HL-60/S4 treated with phorbol 12-myristate 13-acetate at 8.2 ng/mL for 4 days and 3 days (cell line): ENCODE measurements around the gene THSD4.
"Not testable (repeated sequence)": the region's sequence is repeated elsewhere in the genome, so short reads cannot be mapped to it uniquely, and the experiment has no call there.

Experiments used
- in situ Hi-C: fragments of 300-500 bp; cut with MboI; formaldehyde crosslinking; loops from 2 replicates; pipeline ENCODE4 v1.15.0; 2022; ENCODE audit warnings: low sequenced_read_pairs

THSD4 gene

DNA sequence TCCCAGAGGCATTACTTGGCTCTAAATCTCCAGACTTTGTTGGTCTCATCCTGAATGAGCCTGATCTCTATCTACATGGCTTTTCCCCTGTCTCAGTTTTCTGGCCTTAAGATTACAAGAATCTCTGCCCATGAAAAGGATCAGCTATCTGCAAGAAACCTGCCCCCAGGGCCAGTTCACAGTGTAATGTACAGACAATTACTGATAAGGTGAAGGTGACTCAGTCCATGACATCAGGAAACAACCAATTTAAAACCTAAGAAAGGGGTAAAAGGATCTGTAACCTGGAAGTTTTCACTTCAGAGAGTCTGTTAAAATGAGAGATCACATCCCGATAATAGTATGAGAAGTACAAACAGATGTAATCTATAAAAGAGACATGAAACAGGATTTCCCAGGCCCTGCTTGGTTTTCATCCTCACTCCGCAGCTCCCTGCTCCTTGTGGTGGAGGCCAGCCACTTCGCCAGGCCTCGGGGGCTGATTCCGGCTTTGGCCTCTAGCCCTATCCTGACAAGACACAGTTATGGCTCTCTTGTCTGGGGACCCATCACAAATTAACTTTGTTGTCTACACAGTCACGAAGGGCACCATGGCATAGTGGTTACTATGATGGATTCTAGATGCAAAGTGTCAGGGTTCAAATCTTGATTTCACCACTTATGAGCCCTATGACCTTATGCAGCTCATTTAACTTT lies 136.9 kb downstream of the THSD4 start:
- in situ Hi-C loops = no loop called here

- in situ Hi-C loops = no loop called here
These were observed 137.4 kb downstream of the THSD4 start for GRCh38 chr15:71252740-71253047.

DNA sequence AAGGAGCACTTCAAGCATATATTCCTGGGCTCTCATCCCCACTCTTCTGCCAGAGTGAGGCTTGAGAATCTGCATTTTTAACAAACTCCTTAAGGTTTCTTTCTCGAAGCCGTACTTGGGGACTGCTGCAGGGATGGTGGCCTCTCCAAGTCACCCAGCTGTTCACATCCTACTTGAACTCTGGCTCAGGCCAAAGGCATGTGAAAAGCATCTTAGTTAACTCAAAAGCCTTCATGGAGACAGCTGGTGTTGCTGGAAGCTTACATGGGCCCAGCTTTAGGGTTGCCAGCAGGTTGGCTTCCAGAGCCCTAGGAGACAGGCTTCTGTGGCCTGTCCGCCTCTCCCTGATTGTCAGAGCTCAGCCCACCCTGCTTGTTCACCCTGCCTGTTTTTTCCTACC lies 139.2 kb downstream of the THSD4 start:
- in situ Hi-C loops = no loop called here

DNA sequence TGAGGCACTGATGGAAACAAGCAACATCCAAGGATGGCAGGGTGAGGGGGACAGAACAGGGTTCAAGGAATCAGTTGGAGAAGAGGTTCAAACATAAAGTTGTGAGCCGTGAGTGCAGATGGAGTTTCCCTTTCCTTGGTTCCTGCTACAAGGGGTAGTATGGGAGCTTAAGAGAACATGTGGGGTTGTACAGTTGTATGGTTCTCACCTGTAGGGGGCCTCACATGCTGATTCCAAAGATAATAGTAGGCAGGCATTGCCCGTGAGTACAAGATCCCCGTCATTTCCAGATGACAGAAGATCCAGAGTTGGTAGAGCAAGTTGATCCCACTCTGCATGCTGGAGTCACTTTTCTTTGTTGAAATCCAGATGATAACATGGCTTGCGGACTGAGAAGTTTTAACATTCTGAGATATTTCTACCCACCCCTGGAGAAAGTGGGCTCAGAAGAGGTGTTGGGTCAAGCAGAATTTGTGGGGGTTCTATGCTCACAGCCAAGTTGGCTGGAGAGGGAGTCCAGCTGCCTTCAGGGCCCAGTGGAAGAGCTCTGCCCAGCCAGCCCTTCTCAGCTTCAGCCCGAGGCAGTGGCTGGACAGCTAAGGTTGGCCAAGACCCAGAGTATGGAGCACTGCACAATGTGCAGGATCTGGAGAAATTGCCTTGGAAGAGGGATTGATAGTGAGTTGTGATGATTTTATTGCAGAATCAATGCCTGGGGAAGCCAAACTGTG lies 141.8 kb downstream of the THSD4 start:
- in situ Hi-C loops = no loop called here

GRCh38 chr15:71259866-71260265 lies 144.6 kb downstream of the THSD4 start:
- in situ Hi-C loops = no loop called here

GRCh38 chr15:71261418-71261817 lies 146.1 kb downstream of the THSD4 start:
- in situ Hi-C loops = no loop called here

DNA sequence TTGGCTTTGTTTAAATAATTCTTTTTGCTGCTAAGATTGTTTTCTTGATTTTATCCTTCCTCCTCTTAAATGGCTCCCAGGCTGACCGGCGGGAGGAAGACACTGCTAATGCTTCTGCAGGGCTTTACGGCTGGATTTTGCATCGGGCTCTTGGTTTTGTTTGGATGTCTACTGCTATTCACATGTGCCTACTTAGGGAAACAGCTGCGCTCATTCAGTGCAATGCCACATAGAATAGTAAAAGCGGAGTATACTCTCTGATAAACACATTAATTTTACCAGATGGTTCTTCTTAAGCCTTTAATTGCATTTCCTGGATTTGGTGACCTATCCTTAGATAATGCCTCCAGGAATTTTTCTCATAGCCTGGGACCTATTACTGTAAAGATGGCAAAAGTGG lies 146.6 kb downstream of the THSD4 start:
- in situ Hi-C loops = no loop called here

- in situ Hi-C loops = no loop called here
These were observed 147.3 kb downstream of the THSD4 start for GRCh38 chr15:71262599-71262998.

GRCh38 chr15:71265606-71266005 lies 150.3 kb downstream of the THSD4 start:
- in situ Hi-C loops = not testable (repeated sequence)

DNA sequence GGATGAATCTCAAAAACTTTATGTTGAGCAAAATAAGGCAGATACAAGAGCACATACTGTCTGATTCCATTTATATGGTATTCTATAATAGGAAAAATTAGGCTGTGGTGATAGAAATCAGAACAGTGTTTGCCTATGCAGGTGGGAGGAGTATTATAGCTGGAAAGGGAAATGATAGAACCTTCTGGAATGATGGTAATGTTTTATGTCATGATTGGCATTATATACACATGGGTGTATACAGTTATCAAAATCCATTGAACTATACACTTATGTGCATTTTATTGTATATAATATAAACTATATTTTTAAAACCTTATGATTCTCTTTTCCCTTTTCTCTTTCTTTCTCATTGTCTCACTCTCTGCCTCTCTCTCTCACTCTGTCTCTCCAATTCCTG lies 156.1 kb downstream of the THSD4 start:
- in situ Hi-C loops = no loop called here

DNA sequence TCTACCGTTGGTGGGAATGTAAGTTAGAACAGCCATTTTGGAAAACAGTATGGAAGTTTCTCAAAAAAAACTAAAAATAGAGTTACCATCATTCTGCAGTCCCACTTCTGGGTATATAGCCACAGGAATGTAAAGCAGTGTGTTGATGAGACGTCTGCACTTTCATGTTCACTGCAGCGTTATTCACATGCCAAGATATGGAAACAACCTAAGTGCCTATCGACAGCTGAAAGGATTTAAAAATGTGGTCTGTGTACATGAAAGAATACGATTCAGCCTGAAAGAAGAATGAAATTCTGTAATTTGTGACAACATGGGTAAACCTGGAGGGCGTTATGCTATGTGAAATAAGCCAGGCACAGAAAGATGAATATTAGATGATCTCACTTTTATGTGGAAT lies 157.7 kb downstream of the THSD4 start:
- in situ Hi-C loops = no loop called here

- in situ Hi-C loops = no loop called here
These were observed 158.6 kb downstream of the THSD4 start for GRCh38 chr15:71273731-71274447.

DNA sequence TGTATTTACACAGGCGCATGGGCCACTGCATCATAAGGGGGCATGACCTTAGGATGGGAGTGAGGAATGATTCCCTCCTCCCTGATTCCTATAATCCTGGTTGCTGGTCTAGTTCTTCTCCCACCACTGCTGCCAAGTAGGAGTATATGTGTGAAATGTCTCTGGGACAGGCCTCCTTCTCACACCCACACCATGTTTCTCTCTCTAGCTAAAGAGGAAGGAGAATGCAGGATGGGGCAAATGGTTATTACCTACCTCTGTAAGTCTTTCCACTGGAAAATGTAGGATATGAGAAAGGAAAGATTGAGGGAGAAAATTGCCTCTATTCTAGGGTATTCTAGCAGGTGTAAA lies 159.2 kb downstream of the THSD4 start:
- in situ Hi-C loops = no loop called here

- in situ Hi-C loops = no loop called here
These were observed 159.8 kb downstream of the THSD4 start for GRCh38 chr15:71275098-71275497.

- in situ Hi-C loops = no loop called here
These were observed 160.5 kb downstream of the THSD4 start for GRCh38 chr15:71275566-71276335.

- in situ Hi-C loops = no loop called here
These were observed 161.0 kb downstream of the THSD4 start for GRCh38 chr15:71276336-71276665.

GRCh38 chr15:71278989-71279756 lies 163.9 kb downstream of the THSD4 start:
- in situ Hi-C loops = no loop called here

DNA sequence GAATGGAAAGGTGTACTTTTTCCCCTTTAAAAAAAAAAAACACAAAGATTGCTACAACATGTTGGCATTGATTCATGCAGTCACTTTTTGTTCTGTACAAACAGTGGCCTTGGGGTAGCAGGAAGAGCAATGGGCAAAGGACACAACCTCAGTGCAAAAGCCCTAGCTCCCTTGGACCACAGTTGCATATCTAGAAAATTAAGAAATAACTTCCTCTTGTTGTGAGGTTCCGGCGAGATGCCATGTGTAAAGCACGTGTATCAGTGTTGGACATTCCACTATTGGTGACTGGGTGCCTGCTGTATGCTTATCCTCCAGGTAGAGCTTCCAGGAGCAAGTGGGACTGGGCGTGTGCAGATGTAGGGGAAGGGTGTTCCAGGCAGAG lies 164.5 kb downstream of the THSD4 start:
- in situ Hi-C loops = no loop called here

DNA sequence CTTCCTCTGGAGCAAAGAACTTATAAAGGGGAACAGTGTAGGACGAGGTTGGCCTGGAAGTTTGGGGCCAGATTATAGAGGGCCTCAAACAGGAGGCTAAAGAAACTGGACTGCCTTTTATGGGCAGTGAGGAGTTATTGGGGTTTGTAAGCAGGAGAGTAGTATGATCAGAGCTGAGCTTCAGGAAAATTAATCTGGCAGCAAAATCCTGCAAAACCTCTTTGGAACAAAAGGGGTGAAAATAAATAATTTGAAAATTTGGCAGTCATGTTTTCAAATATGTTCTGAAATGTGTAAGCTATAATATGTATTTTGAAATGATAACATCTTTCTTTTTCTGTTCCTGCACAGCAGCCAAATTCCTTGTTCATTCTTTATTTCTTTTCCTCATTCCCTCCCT lies 164.9 kb downstream of the THSD4 start:
- in situ Hi-C loops = no loop called here

GRCh38 chr15:71281256-71281655 lies 166.0 kb downstream of the THSD4 start:
- in situ Hi-C loops = no loop called here

- in situ Hi-C loops = no loop called here
These were observed 166.8 kb downstream of the THSD4 start for GRCh38 chr15:71282076-71282475.
